Astrocyte of the spinal cord (primary cell): ENCODE measurements around the gene WNT9B.

Experiments
- DNase-seq: peaks from one replicate; pipeline ENCODE4 v3.0.0; 2011; ENCODE audit warnings: low read depth, low spot score
- H3K4me3 ChIP-seq: 2 replicates; pipeline ENCODE4 v1.5.1; 2011; ENCODE audit warnings: low read depth, mild to moderate bottlenecking, low read length, moderate library complexity
- in situ Hi-C: cut with HindIII; loops from 2 replicates; pipeline ENCODE4 v1.10.0; 2017; ENCODE audit warnings: low sequenced_read_pairs
- TF ChIP-seq, protein P1 (sequence below): IDR thresholded peaks from 2 replicates; pipeline ENCODE4 v1.5.1; 2012; ENCODE audit warnings: low read depth, mild to moderate bottlenecking, low read length, inconsistent platforms

The WNT9B gene

DNA sequence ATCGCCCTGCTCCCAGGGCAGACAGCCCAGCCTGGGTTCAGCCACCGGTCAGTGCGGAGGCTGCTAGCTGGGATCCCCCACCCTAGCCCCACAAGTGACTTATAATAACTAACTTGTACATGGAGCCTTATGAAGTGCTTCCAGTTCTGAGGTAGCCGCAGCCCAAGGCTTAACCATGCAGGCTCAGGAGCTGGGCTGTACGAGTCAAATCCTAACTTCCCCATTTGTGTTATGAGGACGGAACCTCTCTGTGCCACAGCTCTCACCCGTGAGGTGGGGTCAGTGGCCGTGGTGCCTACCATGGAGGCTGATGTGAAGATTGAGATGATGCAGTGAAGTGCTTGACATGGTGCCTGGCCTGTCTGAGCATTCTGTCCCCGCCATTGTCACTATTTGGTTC is 43.8 kb downstream of the WNT9B start:
- no peak overlapping the region for H3K4me3 ChIP-seq
- TF ChIP-seq, protein P1, sequence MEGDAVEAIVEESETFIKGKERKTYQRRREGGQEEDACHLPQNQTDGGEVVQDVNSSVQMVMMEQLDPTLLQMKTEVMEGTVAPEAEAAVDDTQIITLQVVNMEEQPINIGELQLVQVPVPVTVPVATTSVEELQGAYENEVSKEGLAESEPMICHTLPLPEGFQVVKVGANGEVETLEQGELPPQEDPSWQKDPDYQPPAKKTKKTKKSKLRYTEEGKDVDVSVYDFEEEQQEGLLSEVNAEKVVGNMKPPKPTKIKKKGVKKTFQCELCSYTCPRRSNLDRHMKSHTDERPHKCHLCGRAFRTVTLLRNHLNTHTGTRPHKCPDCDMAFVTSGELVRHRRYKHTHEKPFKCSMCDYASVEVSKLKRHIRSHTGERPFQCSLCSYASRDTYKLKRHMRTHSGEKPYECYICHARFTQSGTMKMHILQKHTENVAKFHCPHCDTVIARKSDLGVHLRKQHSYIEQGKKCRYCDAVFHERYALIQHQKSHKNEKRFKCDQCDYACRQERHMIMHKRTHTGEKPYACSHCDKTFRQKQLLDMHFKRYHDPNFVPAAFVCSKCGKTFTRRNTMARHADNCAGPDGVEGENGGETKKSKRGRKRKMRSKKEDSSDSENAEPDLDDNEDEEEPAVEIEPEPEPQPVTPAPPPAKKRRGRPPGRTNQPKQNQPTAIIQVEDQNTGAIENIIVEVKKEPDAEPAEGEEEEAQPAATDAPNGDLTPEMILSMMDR: no peak
- DNase-seq: no peak
- in situ Hi-C loops: no loop called here

- no peak overlapping the region for H3K4me3 ChIP-seq
- DNase-seq: no peak
- TF ChIP-seq, protein P1: no peak
- in situ Hi-C loops: no loop called here
Measured at GRCh38 chr17:46896991-46897390, 45.6 kb downstream of the WNT9B start.

GRCh38 chr17:46898364-46898763 is 47.0 kb downstream of the WNT9B start:
- DNase-seq: no peak
- TF ChIP-seq, protein P1: no peak

DNA sequence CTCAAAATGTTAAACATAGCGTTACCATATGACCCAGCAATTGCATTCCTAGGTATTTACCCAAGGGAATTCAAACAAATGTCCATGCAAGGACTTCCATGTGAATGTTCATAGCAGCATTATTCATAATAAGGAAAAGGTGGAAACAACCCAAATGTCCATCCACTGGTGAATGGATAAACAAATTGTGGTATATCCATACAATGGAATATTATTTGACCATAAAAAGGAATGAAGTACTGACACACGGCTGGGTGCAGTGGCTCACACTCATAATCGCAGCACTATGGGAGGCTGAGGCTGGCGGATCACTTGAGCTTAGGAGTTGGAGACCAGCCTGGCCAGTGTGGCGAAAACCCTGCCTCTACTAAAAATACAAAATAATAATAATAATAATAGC is 47.5 kb downstream of the WNT9B start:
- in situ Hi-C loops: no loop called here
- TF ChIP-seq, protein P1: no peak
- H3K4me3 ChIP-seq: no peak overlapping the region
- no peak for DNase-seq

More at GRCh38 chr17:46898364-46898763, 47.0 kb downstream of the WNT9B start:
- no peak overlapping the region for H3K4me3 ChIP-seq
- in situ Hi-C loops: no loop called here

- DNase-seq: no peak
- no peak overlapping the region for H3K4me3 ChIP-seq
- TF ChIP-seq, protein P1: no peak
- in situ Hi-C loops: no loop called here
Measured at GRCh38 chr17:46901291-46901690, 49.9 kb downstream of the WNT9B start.

GRCh38 chr17:46903762-46904672 is 52.6 kb downstream of the WNT9B start:
- in situ Hi-C loops: no loop called here
- no peak for DNase-seq
- no peak overlapping the region for H3K4me3 ChIP-seq
- TF ChIP-seq, protein P1: no peak
